ENCODE data around the gene DOP1B.

The DOP1B gene

GRCh38 chr21:36202726-36203602 is 46.3 kb downstream of the DOP1B start:
- DNase-seq (ENCODE audit: low spot score): no peak

GRCh38 chr21:36203603-36203889 is 46.9 kb downstream of the DOP1B start:
- no peak for DNase-seq (ENCODE audit: low spot score)

GRCh38 chr21:36204980-36205379 is 48.4 kb downstream of the DOP1B start:
- no peak for DNase-seq (ENCODE audit: low spot score)

GRCh38 chr21:36205962-36206361 is 49.3 kb downstream of the DOP1B start:
- DNase-seq (ENCODE audit: low spot score): no peak

Data from CD4-positive, alpha-beta T cell treated with Interleukin-15 for 4 hours (primary cell).